Activated CD4-positive, alpha-beta memory T cell treated with anti-CD3 and anti-CD28 coated beads for 36 hours (primary cell): ENCODE data around the gene GGTLC1. TPM values are rescaled to one million over a fixed set of nuclear protein-coding genes. Genes with fewer than 3 reads are reported as not detected.
A peak's percentile ranks its signal among the peaks of the same experiment; 100 is the strongest.

Source experiments
- CTCF ChIA-PET: fragments of 350-600 bp; sonication (Branson Sonifier 250); formaldehyde crosslinking; loops from one replicate; lab custom pipeline; 2021; ENCODE audit warnings: antibody characterized with exemption, inconsistent platforms; lab: Charles Lee
- POLR2A ChIA-PET: fragments of 350-600 bp; sonication (Branson Sonifier 250); formaldehyde crosslinking; loops from one replicate; lab custom pipeline; 2021; ENCODE audit warnings: antibody characterized with exemption; lab: Charles Lee
- DNase-seq: peaks from one replicate; pipeline ENCODE4 v3.0.0-alpha.2; 2020
- H3K27ac Mint-ChIP-seq: one replicate; pipeline ENCODE4 v1.8.0; 2021; ENCODE audit warnings: mixed read lengths
- H3K27me3 Mint-ChIP-seq: one replicate; pipeline ENCODE4 v1.8.0; 2021; ENCODE audit warnings: mixed read lengths
- H3K36me3 Mint-ChIP-seq: one replicate; pipeline ENCODE4 v1.8.0; 2021; ENCODE audit warnings: mixed read lengths
- H3K4me1 Mint-ChIP-seq: one replicate; pipeline ENCODE4 v1.8.0; 2021; ENCODE audit warnings: low read depth, mixed read lengths
- H3K4me3 Mint-ChIP-seq: one replicate; pipeline ENCODE4 v1.8.0; 2021; ENCODE audit warnings: mild to moderate bottlenecking, mixed read lengths
- H3K9me3 Mint-ChIP-seq: one replicate; pipeline ENCODE4 v1.8.0; 2021; ENCODE audit warnings: mixed read lengths
- intact Hi-C: fragments of 100-400 bp; cut with micrococcal nuclease; formaldehyde crosslinking; loops from one replicate; pipeline ENCODE4 v1.15.1; 2023
- total RNA-seq, 2 experiments: library from RNA; stranded (reverse); gene quantifications; one replicate each; pipeline ENCODE4 v1.2.3, GENCODE V29; 2021

GGTLC1 gene
- not detected for total RNA-seq

GRCh38 chr20:23988561-23988960, at the start of gene GGTLC1:
TSS of gene GGTLC1 (minus strand) at chr20:23988779. CDS start at chr20:23986611, 2,168 bp downstream.
- intact Hi-C loops: no loop called here
- H3K36me3 Mint-ChIP-seq: no peaks in the 10 kb centered on the region

DNA sequence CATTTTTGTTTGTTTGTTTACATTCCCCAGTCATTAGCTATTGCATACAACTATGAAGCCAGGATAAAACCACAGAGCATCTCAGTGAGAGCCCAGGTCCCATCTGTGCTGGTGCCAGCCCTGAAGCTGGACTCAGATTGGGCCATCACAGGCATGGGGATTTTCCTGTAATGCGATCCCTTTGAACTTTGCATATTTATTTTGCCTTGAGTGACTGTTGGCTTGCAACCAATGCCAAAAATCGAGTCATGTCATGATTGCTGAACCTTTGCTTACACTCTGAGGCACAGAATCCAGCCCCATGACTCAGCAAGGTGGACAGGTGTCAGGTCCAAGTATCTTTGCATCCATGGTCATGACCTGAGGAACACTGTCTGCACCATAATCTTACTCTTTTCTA, 46.2 kb upstream of the GGTLC1 start:
- ChIA-PET CTCF (no interaction called here), POLR2A (no interaction called here)
- Mint-ChIP-seq H3K4me3 (no peak overlapping the region), H3K9me3 (no peaks in the 10 kb centered on the region), H3K36me3 (peaks cover 3% of the 10 kb centered on the region), H3K27ac (no peak overlapping the region), H3K4me1 (peaks cover 23% of the 10 kb centered on the region), H3K27me3 (no peaks in the 10 kb centered on the region)
- intact Hi-C loops: no loop called here
- no peak for DNase-seq

More at GRCh38 chr20:23988561-23988960, at the start of gene GGTLC1:
- no peaks in the 10 kb centered on the region for H3K4me1 Mint-ChIP-seq
- H3K27ac Mint-ChIP-seq: no peak within 1 kb of the TSS
- no peak for DNase-seq
- no peaks in the 10 kb centered on the region for H3K27me3 Mint-ChIP-seq
- POLR2A ChIA-PET: no interaction called here
- CTCF ChIA-PET: no interaction called here
- H3K4me3 Mint-ChIP-seq: no peak within 1 kb of the TSS
- H3K9me3 Mint-ChIP-seq: no peaks in the 10 kb centered on the region

DNA sequence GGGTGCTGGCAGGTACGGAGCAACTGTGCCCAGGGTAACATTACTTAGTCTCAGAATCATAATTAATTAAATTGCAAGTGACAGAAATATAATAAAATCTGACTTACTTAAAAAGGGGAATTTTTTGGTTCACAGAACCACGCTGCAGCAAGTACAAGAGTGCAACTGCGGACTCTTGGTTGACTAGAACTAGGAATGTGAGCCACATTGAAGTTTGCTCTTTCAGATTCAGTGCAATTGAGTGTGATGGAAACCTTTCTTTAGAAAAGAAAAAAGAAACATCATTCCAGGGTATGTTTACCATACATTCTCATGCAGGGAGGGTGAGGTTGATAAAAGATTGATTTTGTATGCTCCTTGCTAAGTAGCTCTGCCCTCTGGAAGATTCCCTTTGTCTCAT, 45.0 kb upstream of the GGTLC1 start:
- DNase-seq: no peak
- ChIA-PET POLR2A (interaction anchor here (1.9 kb wide), 1 partner anchor 9 kb away, joined by 4 read pairs; no protein-coding TSS in a partner anchor), CTCF (no interaction called here)
- peak overlapping the region; percentile 53 for H3K27ac Mint-ChIP-seq
- no peak overlapping the region for H3K4me3 Mint-ChIP-seq
- peaks cover 23% of the 10 kb centered on the region for H3K4me1 Mint-ChIP-seq
- no peaks in the 10 kb centered on the region for H3K9me3 Mint-ChIP-seq
- H3K27me3 Mint-ChIP-seq: no peaks in the 10 kb centered on the region
- intact Hi-C loops: loop anchor here (1.0 kb wide), 2 partner anchors 12 to 16 kb away; no protein-coding TSS in a partner anchor
- H3K36me3 Mint-ChIP-seq: peaks cover 3% of the 10 kb centered on the region

- Mint-ChIP-seq H3K9me3 (no peaks in the 10 kb centered on the region), H3K36me3 (peaks cover 3% of the 10 kb centered on the region), H3K27ac (peak overlapping the region; percentile 53), H3K4me1 (peaks cover 20% of the 10 kb centered on the region), H3K27me3 (no peaks in the 10 kb centered on the region), H3K4me3 (no peak overlapping the region)
- ChIA-PET POLR2A (interaction anchor here (1.9 kb wide), 1 partner anchor 9 kb away, joined by 4 read pairs; no protein-coding TSS in a partner anchor), CTCF (no interaction called here)
- peak; percentile 47 for DNase-seq
- intact Hi-C loops: loop anchor here (1.0 kb wide), 2 partner anchors 12 to 16 kb away; no protein-coding TSS in a partner anchor
These were observed 44.6 kb upstream of the GGTLC1 start for GRCh38 chr20:24033151-24033550.

DNA sequence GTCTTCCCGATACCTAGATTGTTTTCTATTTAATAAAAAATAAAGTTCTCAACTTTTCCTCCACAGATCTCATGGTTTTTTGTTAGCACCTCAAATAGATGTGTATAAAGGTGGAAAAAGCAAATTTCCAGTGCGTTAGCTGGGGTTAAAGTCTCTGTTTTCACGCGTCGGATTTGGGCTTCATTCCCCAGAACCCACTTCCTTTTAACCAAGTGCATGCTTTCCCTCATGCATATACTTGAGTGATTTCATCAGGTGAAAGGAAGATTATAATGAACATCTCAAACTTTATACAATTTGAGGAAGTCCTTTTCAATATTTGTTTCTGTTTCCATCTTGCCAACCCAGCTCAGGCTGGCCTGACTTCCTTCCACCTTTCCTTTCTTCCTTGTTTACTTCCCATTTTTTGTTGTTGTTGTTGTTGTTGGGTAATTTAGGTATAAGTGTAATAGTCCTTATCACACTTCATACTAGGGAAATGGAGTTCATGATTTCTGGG, 43.9 kb upstream of the GGTLC1 start:
- intact Hi-C loops: no loop called here
- H3K4me3 Mint-ChIP-seq: no peak overlapping the region
- peaks cover 24% of the 10 kb centered on the region for H3K4me1 Mint-ChIP-seq
- POLR2A ChIA-PET: interaction anchor here (1.9 kb wide), 1 partner anchor 10 kb away, joined by 4 read pairs; no protein-coding TSS in a partner anchor
- CTCF ChIA-PET: no interaction called here
- peak overlapping the region; percentile 53 for H3K27ac Mint-ChIP-seq
- DNase-seq: no peak
- H3K27me3 Mint-ChIP-seq: no peaks in the 10 kb centered on the region
- H3K9me3 Mint-ChIP-seq: no peaks in the 10 kb centered on the region
- H3K36me3 Mint-ChIP-seq: peaks cover 3% of the 10 kb centered on the region

DNA sequence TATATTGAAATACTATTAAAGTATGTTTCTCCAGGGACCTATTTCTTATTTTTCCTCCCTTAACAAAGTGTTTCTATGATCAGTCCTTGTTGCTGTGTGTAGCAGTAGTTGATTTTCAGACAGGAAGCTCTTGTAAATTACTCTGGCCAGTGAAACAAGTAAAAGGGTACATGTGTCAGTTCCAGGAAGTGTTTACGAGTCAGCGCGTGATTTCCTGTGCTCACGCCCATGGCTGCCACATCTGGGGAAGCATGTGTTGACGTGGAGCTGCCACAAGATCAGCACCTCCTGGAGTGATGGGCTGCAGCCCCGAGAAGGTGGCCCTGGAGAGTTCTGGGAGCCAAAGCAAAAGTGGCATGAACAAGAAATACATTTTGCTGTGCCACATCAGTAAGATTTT, 38.6 kb upstream of the GGTLC1 start:
- peak; percentile 88 for DNase-seq
- CTCF ChIA-PET: interaction anchor here (0.8 to 1.2 kb wide), 3 partner anchors 18 to 73 kb away, joined by 3 to 4 read pairs (median 3); no protein-coding TSS in a partner anchor
- Mint-ChIP-seq H3K4me1 (peaks cover 32% of the 10 kb centered on the region), H3K27ac (peak overlapping the region; percentile 88), H3K27me3 (no peaks in the 10 kb centered on the region), H3K9me3 (no peaks in the 10 kb centered on the region), H3K4me3 (peak overlapping the region; percentile 48), H3K36me3 (no peaks in the 10 kb centered on the region)
- intact Hi-C loops: loop anchor here (1.0 to 2.0 kb wide), 2 partner anchors 18 to 74 kb away; no protein-coding TSS in a partner anchor
- POLR2A ChIA-PET: interaction anchor here (1.6 to 1.9 kb wide), 2 partner anchors 18 to 22 kb away, joined by 3 to 10 read pairs; no protein-coding TSS in a partner anchor

DNA sequence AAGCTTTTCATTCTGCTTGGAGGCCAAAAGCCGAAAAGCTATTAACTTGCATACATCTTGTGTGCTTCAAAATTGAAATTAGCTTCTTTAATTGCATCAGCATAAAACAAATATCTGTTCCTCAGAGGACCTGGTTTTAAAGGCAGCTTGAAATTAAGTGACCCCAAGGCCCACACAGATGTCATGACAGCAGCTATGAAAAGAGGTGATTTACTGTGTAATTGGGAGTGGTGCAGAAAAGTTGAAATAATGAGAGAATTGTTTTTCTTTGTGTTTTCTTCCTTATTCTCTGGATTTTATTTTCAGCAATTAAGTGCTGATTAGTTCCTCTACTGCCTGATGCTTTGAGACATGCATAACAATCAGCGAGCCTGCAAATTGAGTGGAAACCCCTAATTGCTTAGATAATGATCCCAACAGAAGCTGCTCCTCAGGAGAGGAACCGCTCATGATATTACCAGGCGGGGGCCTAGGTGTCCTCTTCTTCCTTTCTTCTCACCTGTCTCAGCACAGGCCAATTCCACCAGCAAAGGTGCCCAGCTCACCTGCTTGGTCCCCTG, 34.1 kb upstream of the GGTLC1 start:
- Mint-ChIP-seq H3K27me3 (peaks cover 2% of the 10 kb centered on the region), H3K4me3 (no peak overlapping the region), H3K27ac (no peak overlapping the region), H3K4me1 (peaks cover 23% of the 10 kb centered on the region), H3K36me3 (no peaks in the 10 kb centered on the region), H3K9me3 (no peaks in the 10 kb centered on the region)
- intact Hi-C loops: no loop called here
- CTCF ChIA-PET: no interaction called here
- POLR2A ChIA-PET: no interaction called here
- DNase-seq: no peak

- H3K4me3 Mint-ChIP-seq: no peak overlapping the region
- CTCF ChIA-PET: no interaction called here
- POLR2A ChIA-PET: no interaction called here
- DNase-seq: no peak
- H3K27me3 Mint-ChIP-seq: peaks cover 5% of the 10 kb centered on the region
- peaks cover 5% of the 10 kb centered on the region for H3K4me1 Mint-ChIP-seq
- intact Hi-C loops: loop anchor here (5.0 kb wide), 1 partner anchor 34 kb away; no protein-coding TSS in a partner anchor
- H3K36me3 Mint-ChIP-seq: no peaks in the 10 kb centered on the region
- no peak overlapping the region for H3K27ac Mint-ChIP-seq
- no peaks in the 10 kb centered on the region for H3K9me3 Mint-ChIP-seq
These were observed 30.2 kb upstream of the GGTLC1 start for GRCh38 chr20:24018796-24019195.

DNA sequence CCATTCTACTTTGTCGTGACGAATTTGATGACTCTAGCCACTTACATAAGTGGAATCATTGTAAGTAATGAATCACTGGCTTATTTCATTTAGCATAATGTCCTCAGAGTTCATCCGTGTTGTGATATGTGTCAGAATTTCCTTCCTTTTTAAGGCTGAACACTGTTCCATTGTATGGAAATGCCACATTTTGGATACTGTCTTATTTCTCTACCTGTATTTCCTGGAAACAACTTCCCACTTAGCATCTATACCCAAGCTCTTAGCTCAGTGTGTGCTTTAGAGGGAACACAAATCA, 28.8 kb upstream of the GGTLC1 start:
- H3K4me1 Mint-ChIP-seq: peaks cover 5% of the 10 kb centered on the region
- POLR2A ChIA-PET: no interaction called here
- H3K27me3 Mint-ChIP-seq: peaks cover 5% of the 10 kb centered on the region
- H3K4me3 Mint-ChIP-seq: no peak overlapping the region
- intact Hi-C loops: loop anchor here (5.0 kb wide), 1 partner anchor 35 kb away; no protein-coding TSS in a partner anchor
- no peaks in the 10 kb centered on the region for H3K9me3 Mint-ChIP-seq
- no peaks in the 10 kb centered on the region for H3K36me3 Mint-ChIP-seq
- CTCF ChIA-PET: interaction anchor here (1.8 kb wide), 1 partner anchor 21 kb away, joined by 5 read pairs; no protein-coding TSS in a partner anchor
- DNase-seq: no peak
- no peak overlapping the region for H3K27ac Mint-ChIP-seq

- POLR2A ChIA-PET: interaction anchor here (0.7 kb wide), 1 partner anchor 43 kb away, joined by 3 read pairs; no protein-coding TSS in a partner anchor
- peaks cover 5% of the 10 kb centered on the region for H3K27me3 Mint-ChIP-seq
- intact Hi-C loops: loop anchor here (5.0 kb wide), 1 partner anchor 35 kb away; no protein-coding TSS in a partner anchor
- H3K4me3 Mint-ChIP-seq: no peak overlapping the region
- DNase-seq: peak; percentile 33
- peaks cover 5% of the 10 kb centered on the region for H3K4me1 Mint-ChIP-seq
- H3K27ac Mint-ChIP-seq: no peak overlapping the region
- H3K9me3 Mint-ChIP-seq: no peaks in the 10 kb centered on the region
- no peaks in the 10 kb centered on the region for H3K36me3 Mint-ChIP-seq
- CTCF ChIA-PET: interaction anchor here (1.8 kb wide), 1 partner anchor 20 kb away, joined by 5 read pairs; no protein-coding TSS in a partner anchor
These were observed 28.3 kb upstream of the GGTLC1 start for GRCh38 chr20:24016607-24017457.

- Mint-ChIP-seq H3K4me1 (peaks cover 5% of the 10 kb centered on the region), H3K36me3 (no peaks in the 10 kb centered on the region), H3K4me3 (no peak overlapping the region), H3K9me3 (no peaks in the 10 kb centered on the region), H3K27me3 (peaks cover 5% of the 10 kb centered on the region), H3K27ac (no peak overlapping the region)
- intact Hi-C loops: no loop called here
- POLR2A ChIA-PET: no interaction called here
- CTCF ChIA-PET: interaction anchor here (1.3 kb wide), 1 partner anchor 14 kb away, joined by 3 read pairs; no protein-coding TSS in a partner anchor
- DNase-seq: no peak
These were observed 25.4 kb upstream of the GGTLC1 start for GRCh38 chr20:24013953-24014352.

GRCh38 chr20:24011282-24011681, 22.7 kb upstream of the GGTLC1 start:
- CTCF ChIA-PET: no interaction called here
- Mint-ChIP-seq H3K4me1 (no peaks in the 10 kb centered on the region), H3K27me3 (no peaks in the 10 kb centered on the region), H3K4me3 (no peak overlapping the region), H3K36me3 (no peaks in the 10 kb centered on the region), H3K9me3 (no peaks in the 10 kb centered on the region), H3K27ac (no peak overlapping the region)
- intact Hi-C loops: no loop called here
- POLR2A ChIA-PET: no interaction called here
- no peak for DNase-seq
